HG03280 (cell line): ENCODE measurements around the gene PBRM1.
A peak's percentile ranks its signal among the peaks of the same experiment; 100 is the strongest.
"Not testable (repeated sequence)": the region's sequence is repeated elsewhere in the genome, so short reads cannot be mapped to it uniquely, and the experiment has no call there.

Source experiments
- ATAC-seq: cut with Tn5 transposase; IDR thresholded peaks from one replicate; pipeline ENCODE4 v1.9.1; 2021; ENCODE audit warnings: mild to moderate bottlenecking, moderate library complexity; ENCODE audit not compliant: unreplicated experiment

PBRM1 gene

DNA sequence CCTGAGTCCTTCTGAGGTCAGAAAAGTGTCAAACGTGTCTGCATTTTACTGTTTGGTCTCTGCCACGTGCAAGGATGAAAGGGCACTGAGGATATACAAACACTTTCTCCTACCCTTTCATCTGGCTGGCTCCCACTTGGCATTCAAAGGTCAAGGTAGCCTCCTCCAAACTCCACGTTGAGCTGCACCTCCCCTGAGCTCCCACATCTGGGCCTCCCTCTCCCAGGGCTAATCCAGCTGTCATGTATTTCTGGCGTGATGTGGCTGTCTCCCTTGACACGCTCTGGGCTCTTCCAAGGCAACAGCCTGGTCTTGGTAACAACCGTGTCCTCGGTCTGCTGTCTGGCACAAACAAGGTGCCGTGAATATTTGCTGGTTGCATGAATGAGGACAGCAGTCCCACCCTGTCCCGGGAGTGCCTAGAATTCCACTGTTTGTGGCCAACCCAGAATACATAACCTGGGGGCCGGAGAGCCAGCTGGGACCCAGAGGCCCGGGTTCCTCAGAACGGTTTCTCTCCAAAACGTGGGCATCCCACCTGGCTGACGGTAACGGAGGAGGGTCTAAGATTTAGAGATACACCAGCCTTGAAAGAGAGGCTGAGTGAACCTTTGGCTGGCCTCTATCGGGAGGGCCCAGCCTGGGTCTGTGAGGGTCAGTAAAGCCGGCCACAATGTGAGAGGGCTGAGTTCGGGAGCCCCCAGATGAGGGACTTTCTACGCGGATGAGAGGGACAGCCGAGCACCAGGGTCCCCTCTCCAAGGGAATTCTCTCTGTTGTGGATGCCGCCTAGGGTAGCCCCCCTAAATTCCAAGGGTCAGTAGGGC is 19.1 kb upstream of the PBRM1 start:
- no peak for ATAC-seq

GRCh38 chr3:52703341-52703740 is 17.6 kb upstream of the PBRM1 start:
- ATAC-seq = no peak

- ATAC-seq = no peak
Measured at GRCh38 chr3:52697632-52697965, 11.9 kb upstream of the PBRM1 start.

DNA sequence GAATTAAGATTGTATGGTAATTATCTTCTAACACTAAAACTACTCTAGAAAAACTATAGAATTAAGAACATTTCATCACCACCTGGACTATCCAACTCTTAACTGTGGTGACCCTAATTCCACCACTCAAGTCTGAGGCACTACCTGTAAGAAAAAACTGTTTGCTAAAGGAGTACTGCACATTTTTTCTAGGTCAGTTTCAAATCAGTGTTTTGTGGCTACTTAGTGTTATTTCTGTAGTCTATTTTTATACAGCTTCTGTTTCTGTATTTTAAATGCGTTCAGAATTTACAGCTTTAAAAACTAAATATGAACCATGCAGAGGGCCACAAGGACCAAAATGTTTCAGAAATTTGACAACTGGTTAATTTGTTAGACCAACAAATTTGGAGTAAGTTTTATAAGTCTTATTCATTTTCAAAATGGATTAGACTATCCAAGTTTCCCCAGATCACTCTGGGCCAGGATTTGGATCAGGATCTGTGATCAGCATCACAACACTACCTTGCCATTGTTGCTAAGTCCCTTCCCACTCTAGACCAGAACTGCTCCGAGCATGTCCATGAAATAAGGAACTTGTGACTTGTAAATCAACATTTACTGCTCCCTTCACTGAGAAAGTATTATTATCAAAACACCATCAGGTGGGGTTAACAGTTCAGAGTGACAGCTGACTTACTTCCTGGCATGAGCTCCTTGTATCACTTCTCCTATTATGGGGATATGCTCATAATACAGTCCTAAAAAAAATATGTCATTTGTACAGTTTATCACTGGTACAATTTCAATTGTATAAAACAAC is 11.3 kb upstream of the PBRM1 start:
- no peak for ATAC-seq

- no peak for ATAC-seq
Measured at GRCh38 chr3:52695798-52696671, 10.3 kb upstream of the PBRM1 start.

GRCh38 chr3:52694528-52695189 is 8.9 kb upstream of the PBRM1 start:
- ATAC-seq = no peak

DNA sequence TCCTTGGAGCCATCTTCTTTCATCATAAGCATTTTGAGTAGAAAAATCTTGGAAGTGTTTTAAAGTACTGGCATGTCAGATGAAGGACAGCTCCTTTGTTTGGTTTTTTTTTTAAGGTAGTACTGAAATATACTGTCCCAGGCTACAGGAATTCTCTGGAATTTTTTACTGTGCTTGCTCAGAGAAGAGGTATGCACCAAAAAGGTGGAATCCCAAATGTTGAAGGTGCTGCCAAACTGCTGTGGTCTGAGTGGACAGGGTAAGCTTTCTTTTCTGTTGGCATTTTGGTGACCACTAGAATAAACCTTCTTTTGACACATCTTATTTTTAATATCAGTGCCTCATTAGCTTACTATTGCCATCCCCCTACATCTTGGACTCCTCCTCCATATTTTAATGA is 7.4 kb upstream of the PBRM1 start:
- ATAC-seq = no peak

DNA sequence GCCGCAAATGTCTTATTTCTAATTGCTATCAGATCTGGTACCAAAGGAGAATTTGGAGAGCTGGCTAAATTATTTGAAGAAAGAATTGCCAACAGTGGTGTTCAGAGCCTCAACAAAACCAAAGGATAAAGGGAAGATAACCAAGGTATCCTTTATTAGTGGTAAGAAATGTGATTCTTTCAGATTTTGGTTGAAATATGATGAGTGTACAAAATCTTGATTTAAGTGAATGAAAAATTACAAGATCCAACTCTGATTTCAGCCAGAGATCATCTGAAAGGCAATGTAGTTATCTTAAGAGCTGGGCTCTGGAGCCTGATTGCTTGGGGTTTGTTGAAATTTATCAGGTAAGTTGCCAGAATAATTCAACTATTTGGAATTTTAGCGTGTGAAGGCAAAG is 4.8 kb upstream of the PBRM1 start:
- no peak for ATAC-seq

- no peak for ATAC-seq
Measured at GRCh38 chr3:52689151-52689550, 3.4 kb upstream of the PBRM1 start.

- ATAC-seq = no peak
Measured at GRCh38 chr3:52688266-52688665, 2.6 kb upstream of the PBRM1 start.

GRCh38 chr3:52685285-52685708 is 416 bp downstream of the PBRM1 start:
- peak; percentile 80 for ATAC-seq

DNA sequence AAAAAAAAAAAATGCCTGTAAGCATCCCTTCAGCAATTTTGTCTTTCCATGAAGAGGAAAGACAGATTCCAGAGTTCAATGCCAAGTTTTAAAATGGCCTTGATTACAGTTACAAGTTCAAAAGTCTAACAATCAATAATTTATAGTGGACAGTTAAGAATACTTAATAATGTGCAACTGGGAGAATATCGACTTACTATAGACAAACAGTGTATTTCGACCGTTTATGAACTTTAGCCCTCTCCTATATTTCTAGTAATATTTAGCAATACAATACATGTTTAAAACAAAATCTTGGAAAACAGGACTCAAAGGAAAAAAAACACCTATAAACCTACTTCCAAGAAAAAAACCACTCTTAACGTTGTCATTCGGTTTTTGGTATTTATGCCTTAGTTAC is 1.5 kb downstream of the PBRM1 start:
- no peak for ATAC-seq

- no peak for ATAC-seq
Measured at GRCh38 chr3:52683611-52684010, 2.1 kb downstream of the PBRM1 start.

DNA sequence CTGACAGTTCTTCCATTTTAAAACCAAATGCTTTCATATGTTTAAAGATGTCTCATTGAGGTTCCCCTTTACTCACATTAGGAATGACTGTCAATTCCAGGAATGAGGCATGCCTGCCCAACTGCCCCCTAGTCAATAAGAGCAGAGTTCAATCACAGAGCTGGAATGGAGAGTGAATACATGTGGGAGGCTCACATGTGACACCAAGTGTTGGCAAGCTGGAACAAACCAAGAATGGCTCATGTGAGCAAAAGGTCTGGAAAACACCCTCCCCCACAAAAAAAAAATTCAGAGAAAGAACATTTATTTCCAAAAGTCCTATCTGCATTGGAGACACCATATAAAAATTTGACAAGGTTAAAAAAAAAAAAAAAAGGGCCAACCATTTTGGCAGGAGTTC is 3.7 kb downstream of the PBRM1 start:
- no peak for ATAC-seq

- ATAC-seq = no peak
Measured at GRCh38 chr3:52681596-52681995, 4.1 kb downstream of the PBRM1 start.

DNA sequence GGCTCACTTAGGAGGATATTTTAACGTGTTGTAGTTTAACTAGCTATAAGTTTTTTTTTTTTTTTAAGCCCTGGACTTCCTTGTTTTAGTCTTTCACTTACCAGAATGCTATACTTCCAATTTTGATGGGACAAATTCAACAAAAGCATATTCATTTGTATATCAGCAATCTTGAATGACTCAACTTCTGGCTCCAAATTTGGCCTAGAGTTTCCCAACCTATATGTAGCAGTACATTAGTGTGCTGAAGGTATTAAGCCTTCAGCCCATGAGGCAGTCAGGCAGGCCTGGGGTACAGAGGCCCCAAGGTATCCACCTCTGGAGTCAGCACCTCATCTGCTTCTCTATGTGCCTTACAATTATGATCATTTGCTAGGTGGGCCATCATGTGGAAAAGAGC is 5.9 kb downstream of the PBRM1 start:
- no peak for ATAC-seq

DNA sequence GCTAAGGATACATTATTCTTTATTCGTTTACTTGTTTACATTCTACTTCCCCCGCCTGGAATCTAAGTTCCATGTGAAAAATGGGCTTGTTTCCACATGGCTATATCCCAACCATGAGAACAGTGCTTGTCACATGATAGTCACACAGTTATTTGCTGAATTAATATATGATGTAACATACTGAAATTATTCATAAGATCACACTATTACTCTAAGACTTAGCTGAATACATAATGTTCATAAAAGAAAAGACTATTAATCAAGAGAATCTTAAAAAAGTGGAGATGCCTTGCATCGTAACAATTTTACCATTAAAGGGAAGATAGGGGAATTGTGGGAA is 6.5 kb downstream of the PBRM1 start:
- no peak for ATAC-seq

DNA sequence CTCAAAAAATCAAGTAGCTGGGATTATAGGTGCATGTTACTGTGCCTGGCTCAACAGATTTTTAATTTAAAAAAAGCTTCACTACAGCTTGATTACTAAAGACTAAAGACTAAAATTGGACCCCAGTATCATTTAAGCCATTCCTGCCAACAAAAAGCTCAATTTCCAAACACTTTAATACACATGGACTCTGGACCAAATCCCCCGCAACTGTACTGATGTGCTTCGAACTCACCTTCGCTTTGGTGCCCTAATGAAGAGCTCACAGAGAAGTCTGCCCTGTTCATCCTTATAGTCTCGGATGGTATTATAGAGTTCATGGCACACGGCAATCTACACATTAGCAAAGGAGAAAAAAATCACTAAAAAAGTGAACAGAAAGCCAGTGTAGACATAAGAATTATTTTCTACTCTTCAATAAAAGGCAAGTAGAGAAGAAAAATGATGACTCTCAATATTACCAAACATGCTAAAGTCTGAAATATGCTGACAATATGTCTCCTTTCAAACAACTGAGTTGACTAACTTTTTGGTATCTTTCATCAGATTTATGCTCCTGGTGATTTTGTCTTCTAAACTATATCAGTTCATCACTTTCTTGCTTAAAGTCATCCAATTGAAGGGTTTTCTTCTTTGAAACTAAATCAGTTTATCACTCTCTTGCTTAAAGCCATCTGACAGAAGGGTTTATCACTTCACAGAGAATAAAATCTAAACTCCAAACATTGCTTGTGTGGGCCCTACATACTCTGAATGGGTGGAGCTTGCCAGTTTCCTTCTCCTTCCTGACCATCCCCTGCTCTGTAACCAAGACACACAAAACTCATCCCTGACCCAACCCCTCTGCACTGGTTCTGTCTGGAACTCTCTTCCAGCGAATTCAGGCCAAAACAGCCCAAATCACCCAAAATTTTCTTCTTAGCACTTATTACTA is 7.2 kb downstream of the PBRM1 start:
- ATAC-seq = no peak

DNA sequence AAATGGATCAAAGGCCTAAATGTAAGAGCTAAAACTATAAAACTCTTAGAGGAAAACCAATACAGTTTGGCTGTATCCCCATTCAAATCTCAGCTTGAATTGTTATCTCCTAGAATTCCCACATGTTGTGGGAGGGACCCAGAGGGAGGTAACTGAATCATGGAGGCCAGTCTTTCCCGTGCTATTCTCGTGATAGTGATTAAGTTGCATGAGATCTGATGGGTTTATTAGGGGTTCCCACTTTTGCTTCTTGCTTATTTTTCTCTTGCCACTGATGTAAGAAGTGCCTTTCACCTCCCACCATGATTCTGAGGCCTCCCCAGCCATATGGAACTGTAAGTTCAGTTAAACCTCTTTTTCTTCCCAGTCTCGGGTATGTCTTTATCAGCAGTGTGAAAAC is 9.5 kb downstream of the PBRM1 start:
- ATAC-seq = not testable (repeated sequence)

DNA sequence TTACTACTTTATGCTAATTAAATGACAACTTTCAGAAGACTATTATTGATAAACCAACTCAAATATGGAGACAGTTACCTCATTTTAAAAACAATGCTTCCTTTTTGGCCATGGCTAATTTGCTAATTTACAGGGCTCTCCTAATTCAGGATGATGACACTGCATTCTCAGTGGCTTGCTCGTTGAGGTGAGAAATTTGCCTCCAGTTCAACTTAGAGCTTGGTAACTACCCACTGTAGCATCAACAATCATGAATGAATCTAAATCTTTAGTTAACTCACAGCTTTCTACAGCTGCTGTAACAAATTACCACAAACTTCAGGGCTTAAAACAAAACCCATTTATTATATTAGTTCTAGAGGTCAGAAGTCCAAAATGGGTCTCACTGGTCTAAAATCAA is 14.0 kb downstream of the PBRM1 start:
- no peak for ATAC-seq
